ENCODE measurements around the gene ZNF100.
"Not testable (repeated sequence)": the region's sequence is repeated elsewhere in the genome, so short reads cannot be mapped to it uniquely, and the experiment has no call there.

The ZNF100 gene

DNA sequence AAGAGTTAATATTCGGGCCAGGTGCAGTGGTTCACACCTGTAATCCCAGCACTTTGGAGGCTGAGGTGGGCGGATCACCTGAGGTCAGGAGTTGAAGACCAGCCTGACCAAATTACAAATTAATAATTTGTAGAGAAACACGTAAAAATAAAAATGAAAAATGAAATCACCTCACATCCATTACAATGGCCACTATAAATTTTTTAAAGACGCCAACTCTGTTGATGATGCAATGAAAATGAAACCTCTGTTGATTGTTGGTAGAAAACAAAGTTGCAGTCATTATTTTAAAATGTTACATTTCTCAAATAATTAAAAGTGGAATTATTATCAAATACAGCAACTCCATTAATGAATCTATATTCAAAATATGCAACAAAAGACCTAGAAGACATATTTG is 26.8 kb downstream of the ZNF100 start:
- CTCF ChIA-PET, result no interaction called here
- Mint-ChIP-seq H3K36me3 (peaks cover 70% of the 10 kb centered on the region), H3K4me1 (no peaks in the 10 kb centered on the region), H3K4me3 (no peak overlapping the region), H3K9me3 (peaks cover 26% of the 10 kb centered on the region), H3K27ac (no peak overlapping the region), H3K27me3 (no peaks in the 10 kb centered on the region)
- no peak for DNase-seq

DNA sequence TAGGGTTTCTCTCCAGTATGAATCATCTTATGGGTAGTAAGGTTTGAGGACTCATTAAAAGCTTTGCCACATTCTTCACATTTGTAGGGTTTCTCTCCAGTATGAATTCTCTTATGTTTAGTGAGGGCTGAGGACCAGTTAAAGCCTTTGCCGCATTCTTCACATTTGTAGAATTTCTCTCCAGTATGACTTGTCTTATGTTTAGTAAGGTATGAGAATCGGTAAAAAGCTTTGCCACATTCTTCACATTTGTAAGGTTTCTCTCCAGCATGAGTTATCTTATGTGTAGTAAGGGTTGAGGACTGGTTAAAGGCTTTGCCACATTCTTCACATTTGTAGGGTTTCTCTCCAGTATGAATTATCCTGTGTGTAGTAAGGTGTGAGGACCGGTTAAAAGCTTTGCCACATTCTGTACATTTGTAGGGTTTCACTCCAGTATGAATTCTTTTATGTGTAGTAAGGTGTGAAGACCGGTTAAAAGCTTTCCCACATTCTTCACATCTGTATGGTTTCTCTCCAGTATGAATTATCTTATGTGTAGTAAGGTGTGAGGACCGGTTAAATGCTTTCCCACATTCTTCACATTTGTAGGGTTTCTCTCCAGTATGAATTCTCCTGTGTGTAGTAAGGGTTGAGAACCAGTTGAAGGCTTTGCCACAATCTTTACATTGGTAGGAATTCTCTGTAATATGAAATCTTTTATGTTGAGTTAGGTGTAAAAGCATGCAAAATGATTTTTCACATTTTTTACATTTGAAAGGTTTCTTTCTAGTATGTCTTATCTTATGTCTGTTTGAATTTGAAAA is 40.2 kb downstream of the ZNF100 start:
- H3K4me3 Mint-ChIP-seq, CTCF ChIA-PET, H3K27ac Mint-ChIP-seq, H3K27me3 Mint-ChIP-seq, DNase-seq, H3K4me1 Mint-ChIP-seq: not testable (repeated sequence)
- peaks cover 41% of the 10 kb centered on the region for H3K9me3 Mint-ChIP-seq
- peaks cover 45% of the 10 kb centered on the region for H3K36me3 Mint-ChIP-seq

DNA sequence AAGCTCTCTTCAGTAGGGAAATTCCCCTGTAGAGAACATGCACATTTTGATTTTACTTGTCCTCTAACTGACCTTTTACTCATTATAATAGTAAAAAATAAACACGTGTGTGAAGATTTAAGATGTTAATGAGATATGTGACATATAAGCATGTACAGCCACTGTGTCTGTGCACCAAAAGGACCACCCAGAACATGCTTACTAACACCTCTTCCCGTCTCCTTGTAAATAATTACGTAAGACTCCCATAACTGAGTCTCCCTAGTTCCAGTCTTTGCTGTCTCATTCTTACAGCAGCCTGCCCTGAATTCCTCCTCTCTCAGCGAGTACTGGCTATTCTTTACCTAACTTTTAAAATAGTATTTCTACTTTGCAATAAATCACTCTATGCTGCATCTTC is 53.6 kb downstream of the ZNF100 start:
- CTCF ChIA-PET, result no interaction called here
- no peaks in the 10 kb centered on the region for H3K27me3 Mint-ChIP-seq
- no peak for DNase-seq
- no peak overlapping the region for H3K4me3 Mint-ChIP-seq
- H3K27ac Mint-ChIP-seq, result no peak overlapping the region
- H3K9me3 Mint-ChIP-seq, result peaks cover 24% of the 10 kb centered on the region
- H3K36me3 Mint-ChIP-seq, result peaks cover 1% of the 10 kb centered on the region
- H3K4me1 Mint-ChIP-seq, result no peaks in the 10 kb centered on the region

DNA sequence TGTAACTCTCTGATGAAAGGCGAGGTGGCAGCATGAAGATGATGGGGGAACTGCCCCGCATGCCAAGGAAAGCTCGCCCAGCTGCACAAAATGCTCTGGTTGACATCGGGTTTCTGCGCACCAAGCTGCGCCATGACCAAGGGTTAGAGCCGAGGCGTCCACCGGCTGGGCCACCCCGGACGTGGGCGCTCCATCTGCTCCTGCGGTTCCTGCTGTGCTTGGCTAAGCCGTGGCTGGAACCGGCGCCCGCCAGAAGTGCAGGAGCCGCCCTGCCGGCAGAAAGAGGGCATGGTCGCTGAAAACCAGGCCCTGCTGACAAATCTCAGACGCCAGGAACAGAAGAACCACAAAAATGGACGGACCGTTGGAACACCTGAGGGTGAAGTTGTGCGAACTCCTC is 57.9 kb downstream of the ZNF100 start:
- no peaks in the 10 kb centered on the region for H3K4me1 Mint-ChIP-seq
- peaks cover 23% of the 10 kb centered on the region for H3K9me3 Mint-ChIP-seq
- no peak overlapping the region for H3K4me3 Mint-ChIP-seq
- H3K36me3 Mint-ChIP-seq, result no peaks in the 10 kb centered on the region
- H3K27me3 Mint-ChIP-seq, result no peaks in the 10 kb centered on the region
- no peak for DNase-seq
- CTCF ChIA-PET, result no interaction called here
- H3K27ac Mint-ChIP-seq, result no peak overlapping the region

- H3K4me3 Mint-ChIP-seq, H3K27me3 Mint-ChIP-seq, DNase-seq, H3K27ac Mint-ChIP-seq, CTCF ChIA-PET, H3K36me3 Mint-ChIP-seq, H3K4me1 Mint-ChIP-seq: not testable (repeated sequence)
- H3K9me3 Mint-ChIP-seq, result peaks cover 17% of the 10 kb centered on the region
These were observed 59.5 kb downstream of the ZNF100 start for GRCh38 chr19:21707878-21708277.

DNA sequence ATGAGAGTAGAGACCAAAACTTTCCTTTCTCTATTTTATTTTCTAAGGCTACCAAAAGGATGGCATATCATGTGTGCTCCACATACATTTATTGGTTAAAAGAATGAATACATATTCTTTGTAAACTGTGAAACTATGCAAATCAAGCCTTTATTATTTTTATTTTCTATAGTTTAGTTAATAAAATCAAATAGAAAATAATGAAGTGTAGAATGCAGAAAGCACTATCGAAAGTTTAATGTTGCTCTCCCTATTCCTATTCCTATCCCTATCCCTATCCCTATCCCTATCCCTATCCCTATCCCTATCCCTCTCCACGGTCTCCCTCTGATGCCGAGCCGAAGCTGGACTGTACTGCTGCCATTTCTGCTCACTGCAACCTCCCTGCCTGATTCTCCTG is 60.3 kb downstream of the ZNF100 start:
- no peak for DNase-seq
- peaks cover 14% of the 10 kb centered on the region for H3K9me3 Mint-ChIP-seq
- H3K27ac Mint-ChIP-seq, result no peak overlapping the region
- no peak overlapping the region for H3K4me3 Mint-ChIP-seq
- H3K36me3 Mint-ChIP-seq, result no peaks in the 10 kb centered on the region
- CTCF ChIA-PET, result no interaction called here
- H3K27me3 Mint-ChIP-seq, result no peaks in the 10 kb centered on the region
- no peaks in the 10 kb centered on the region for H3K4me1 Mint-ChIP-seq

GRCh38 chr19:21705393-21705792 is 62.0 kb downstream of the ZNF100 start:
- Mint-ChIP-seq H3K4me3 (no peak overlapping the region), H3K36me3 (no peaks in the 10 kb centered on the region), H3K9me3 (peaks cover 14% of the 10 kb centered on the region), H3K27me3 (no peaks in the 10 kb centered on the region), H3K27ac (no peak overlapping the region), H3K4me1 (no peaks in the 10 kb centered on the region)
- DNase-seq, result no peak
- CTCF ChIA-PET, result no interaction called here

GRCh38 chr19:21704320-21704719 is 63.1 kb downstream of the ZNF100 start:
- no peak for DNase-seq
- CTCF ChIA-PET, result interaction anchor here (0.5 to 1.5 kb wide), 2 partner anchors 15 to 609 kb away, joined by 3 to 4 read pairs; no protein-coding TSS in a partner anchor
- H3K36me3 Mint-ChIP-seq, result no peaks in the 10 kb centered on the region
- H3K27me3 Mint-ChIP-seq, result no peaks in the 10 kb centered on the region
- H3K4me3 Mint-ChIP-seq, result no peak overlapping the region
- H3K9me3 Mint-ChIP-seq, result peaks cover 9% of the 10 kb centered on the region
- H3K4me1 Mint-ChIP-seq, result no peaks in the 10 kb centered on the region
- H3K27ac Mint-ChIP-seq, result no peak overlapping the region

DNA sequence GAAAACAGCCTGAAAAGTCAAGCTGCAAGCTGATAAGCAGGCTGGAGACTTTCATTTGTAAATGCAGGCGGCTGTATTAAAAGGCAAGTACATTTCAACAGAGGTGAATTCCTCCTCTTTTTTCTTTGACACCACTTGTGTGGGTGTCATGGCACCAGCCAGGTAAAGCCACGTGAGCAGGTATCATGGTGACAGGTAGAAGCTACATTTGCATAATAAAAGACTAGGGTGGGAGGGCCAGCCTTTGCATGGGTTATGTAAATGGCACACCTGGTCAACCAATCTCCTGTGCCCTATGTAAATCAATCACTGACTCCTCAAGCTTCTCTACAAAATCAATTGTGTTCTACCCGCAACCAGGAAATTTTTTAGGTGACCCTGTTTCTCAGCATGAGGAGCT is 68.2 kb downstream of the ZNF100 start:
- CTCF ChIA-PET, result interaction anchor here (1.3 kb wide), 1 partner anchor 497 kb away, joined by 3 read pairs; no protein-coding TSS in a partner anchor

DNA sequence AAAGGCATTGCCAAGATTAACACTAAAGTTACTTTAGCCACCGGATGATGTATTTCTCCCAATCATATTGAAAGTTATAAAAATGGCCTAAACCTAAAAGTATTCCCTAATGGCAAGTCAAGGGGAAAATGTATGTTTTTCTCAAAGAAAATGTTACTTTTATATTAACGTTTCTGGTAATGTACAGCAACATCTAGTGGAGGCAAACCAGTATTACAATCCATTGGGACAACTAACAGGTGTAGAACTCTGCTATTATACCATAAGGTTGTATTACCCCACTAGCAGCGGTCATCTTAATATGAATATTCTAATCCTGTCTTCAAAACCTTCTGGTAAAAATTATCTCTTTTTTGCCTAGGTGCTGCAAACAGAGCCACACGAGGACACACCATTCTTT is 69.2 kb downstream of the ZNF100 start:
- Mint-ChIP-seq H3K4me3 (no peak overlapping the region), H3K27me3 (no peaks in the 10 kb centered on the region), H3K9me3 (no peaks in the 10 kb centered on the region), H3K36me3 (no peaks in the 10 kb centered on the region), H3K27ac (no peak overlapping the region), H3K4me1 (no peaks in the 10 kb centered on the region)
- DNase-seq, result no peak
- CTCF ChIA-PET, result interaction anchor here (1.3 kb wide), 1 partner anchor 496 kb away, joined by 3 read pairs; no protein-coding TSS in a partner anchor

More for the DNA sequence above, 68.2 kb downstream of the ZNF100 start:
- H3K27ac Mint-ChIP-seq, result no peak overlapping the region
- H3K4me1 Mint-ChIP-seq, result no peaks in the 10 kb centered on the region
- no peak for DNase-seq
- no peaks in the 10 kb centered on the region for H3K36me3 Mint-ChIP-seq
- H3K27me3 Mint-ChIP-seq, result no peaks in the 10 kb centered on the region
- no peaks in the 10 kb centered on the region for H3K9me3 Mint-ChIP-seq
- no peak overlapping the region for H3K4me3 Mint-ChIP-seq

DNA sequence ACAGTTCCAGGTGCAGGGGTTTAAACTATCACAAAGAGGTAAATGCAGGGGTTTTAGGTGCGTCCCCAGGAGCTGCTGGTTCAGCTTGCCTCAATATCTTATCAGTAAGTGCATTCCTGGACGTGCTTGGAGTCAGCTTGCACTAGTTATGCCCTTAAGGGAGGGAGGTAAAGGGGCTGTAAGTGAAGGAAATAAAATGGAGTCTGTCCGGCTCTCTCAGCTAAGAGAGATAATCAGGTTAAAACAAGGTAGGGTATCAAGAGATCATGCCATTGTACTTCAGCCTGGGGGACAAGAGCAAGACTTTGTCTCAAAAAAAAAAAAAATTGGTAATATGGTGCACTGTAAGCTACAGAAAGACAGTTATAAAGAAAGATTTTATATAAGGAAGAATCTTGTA is 69.7 kb downstream of the ZNF100 start:
- H3K27me3 Mint-ChIP-seq, result no peaks in the 10 kb centered on the region
- no peaks in the 10 kb centered on the region for H3K9me3 Mint-ChIP-seq
- no peak overlapping the region for H3K27ac Mint-ChIP-seq

GRCh38 chr19:21694171-21694906 is 73.0 kb downstream of the ZNF100 start:
- H3K27me3 Mint-ChIP-seq, result no peaks in the 10 kb centered on the region
- no peak for DNase-seq
- CTCF ChIA-PET, result no interaction called here
- no peak overlapping the region for H3K27ac Mint-ChIP-seq
- no peaks in the 10 kb centered on the region for H3K4me1 Mint-ChIP-seq
- no peak overlapping the region for H3K4me3 Mint-ChIP-seq
- no peaks in the 10 kb centered on the region for H3K9me3 Mint-ChIP-seq
- no peaks in the 10 kb centered on the region for H3K36me3 Mint-ChIP-seq

More for the DNA sequence above, 69.7 kb downstream of the ZNF100 start:
- Mint-ChIP-seq H3K4me1 (no peaks in the 10 kb centered on the region), H3K36me3 (no peaks in the 10 kb centered on the region), H3K4me3 (no peak overlapping the region)
- CTCF ChIA-PET, result no interaction called here
- DNase-seq, result no peak

DNA sequence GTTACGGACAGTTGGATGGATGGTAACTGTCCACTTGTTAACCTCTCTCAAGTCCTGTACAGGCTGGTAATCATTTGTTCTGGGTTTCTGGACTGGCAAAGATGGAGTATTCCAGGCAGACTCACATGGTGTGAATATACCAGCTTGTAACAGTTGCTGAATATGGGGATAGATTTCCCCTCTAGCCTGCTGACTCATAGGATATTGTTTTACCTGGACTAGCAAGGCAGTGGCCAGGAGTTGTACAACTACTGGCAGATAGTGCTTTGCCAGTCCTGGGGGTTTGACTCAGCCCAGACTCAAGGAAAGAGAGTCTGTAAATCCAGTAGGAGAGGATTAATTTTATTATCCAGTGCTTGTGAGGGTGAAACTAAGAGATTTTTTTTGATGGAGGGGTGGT is 74.0 kb downstream of the ZNF100 start:
- Mint-ChIP-seq H3K27me3 (no peaks in the 10 kb centered on the region), H3K36me3 (no peaks in the 10 kb centered on the region), H3K4me3 (no peak overlapping the region), H3K27ac (no peak overlapping the region), H3K9me3 (peaks cover 2% of the 10 kb centered on the region), H3K4me1 (no peaks in the 10 kb centered on the region)
- CTCF ChIA-PET, result no interaction called here
- no peak for DNase-seq

GRCh38 chr19:21691661-21692060 is 75.7 kb downstream of the ZNF100 start:
- CTCF ChIA-PET, result no interaction called here
- H3K9me3 Mint-ChIP-seq, result peaks cover 4% of the 10 kb centered on the region
- H3K4me3 Mint-ChIP-seq, result no peak overlapping the region
- no peaks in the 10 kb centered on the region for H3K27me3 Mint-ChIP-seq
- no peak overlapping the region for H3K27ac Mint-ChIP-seq
- H3K4me1 Mint-ChIP-seq, result no peaks in the 10 kb centered on the region
- no peak for DNase-seq
- no peaks in the 10 kb centered on the region for H3K36me3 Mint-ChIP-seq

DNA sequence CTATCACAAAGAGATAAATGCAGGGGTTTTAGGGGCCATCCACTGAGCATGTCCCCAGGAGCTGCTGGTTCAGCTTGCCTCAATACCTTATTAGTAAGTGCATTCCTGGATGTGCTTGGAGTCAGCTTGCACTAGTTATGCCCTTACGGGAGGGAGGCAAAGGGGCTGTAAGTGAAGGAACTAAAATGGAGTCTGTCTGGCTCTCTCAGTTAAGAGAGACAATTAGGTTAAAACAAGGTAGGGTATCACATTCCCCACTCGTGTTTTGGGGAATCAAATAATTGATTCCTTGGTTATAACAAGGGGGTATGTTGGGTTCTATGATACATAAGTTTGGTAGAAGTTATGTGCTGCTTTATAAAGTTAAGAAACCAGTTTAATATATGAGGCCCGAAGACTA is 78.9 kb downstream of the ZNF100 start:
- no peak for DNase-seq
- CTCF ChIA-PET, result no interaction called here
- Mint-ChIP-seq H3K4me3 (no peak overlapping the region), H3K36me3 (no peaks in the 10 kb centered on the region), H3K4me1 (no peaks in the 10 kb centered on the region), H3K27me3 (no peaks in the 10 kb centered on the region), H3K27ac (no peak overlapping the region), H3K9me3 (peaks cover 8% of the 10 kb centered on the region)
